OCI-LY7 (cell line): ENCODE results near the gene ZBTB32. TPM values are rescaled to one million over a fixed set of nuclear protein-coding genes. Genes with fewer than 3 reads are reported as not detected.
A peak's percentile ranks its signal among the peaks of the same experiment; 100 is the strongest.
"Not testable (repeated sequence)": the region's sequence is repeated elsewhere in the genome, so short reads cannot be mapped to it uniquely, and the experiment has no call there.

Experiments used
- Bru-seq: library from RNA; stranded (reverse); fragments of 400-500 nt; gene quantifications from one replicate; lab custom pipeline; 2021; lab: Mats Ljungman, UMichigan
- BruChase-seq, 2 experiments: library from RNA; stranded (reverse); fragments of 400-500 nt; gene quantifications; one replicate each; lab custom pipeline; 2021; lab: Mats Ljungman, UMichigan
- BruUV-seq: library from RNA; stranded (reverse); fragments of 400-500 nt; replicated peaks from 2 replicates; lab custom pipeline; 2021; lab: Mats Ljungman, UMichigan
- CTCF ChIA-PET: fragments of 300-600 bp; sonication (Branson Sonifier 250); formaldehyde crosslinking; loops from one replicate; lab custom pipeline; 2022; ENCODE audit warnings: antibody characterized with exemption; ENCODE audit not compliant: unreplicated experiment; lab: Charles Lee
- POLR2A ChIA-PET: fragments of 300-600 bp; sonication (Branson Sonifier 250); formaldehyde crosslinking; loops from one replicate; lab custom pipeline; 2022; ENCODE audit warnings: antibody characterized with exemption; lab: Charles Lee
- DNase-seq: peaks from one replicate; pipeline ENCODE4 v3.0.0-alpha.2; 2015; ENCODE audit warnings: low spot score
- H2AFZ ChIP-seq: fragments of 200-600 bp; sonication (generic), shearing (Covaris generic); 2 replicates; pipeline ENCODE4 v1.6.1; 2014; ENCODE audit warnings: mild to moderate bottlenecking, antibody characterized with exemption, low read length, moderate library complexity
- H3K27ac ChIP-seq: fragments of 200-600 bp; sonication (generic); 2 replicates; pipeline ENCODE4 v1.5.1; 2014; ENCODE audit warnings: mixed run types, low read depth, mild to moderate bottlenecking, moderate library complexity, low read length, inconsistent platforms; ENCODE audit not compliant: poor library complexity, severe bottlenecking
- H3K36me3 ChIP-seq: fragments of 200-600 bp; sonication (generic); 2 replicates; pipeline ENCODE4 v1.6.1; 2014; ENCODE audit warnings: mild to moderate bottlenecking, antibody characterized with exemption, low read length, moderate library complexity, mixed read lengths; ENCODE audit not compliant: insufficient read depth
- H3K4me1 ChIP-seq: fragments of 200-600 bp; sonication (generic); 2 replicates; pipeline ENCODE4 v1.5.1; 2014; ENCODE audit warnings: mild to moderate bottlenecking, low read length; ENCODE audit not compliant: insufficient read depth, poor library complexity, severe bottlenecking
- H3K4me2 ChIP-seq: fragments of 200-600 bp; sonication (generic); 2 replicates; pipeline ENCODE4 v1.6.1; 2014; ENCODE audit warnings: mild to moderate bottlenecking, low read length
- H3K4me3 ChIP-seq: fragments of 200-600 bp; sonication (generic); 2 replicates; pipeline ENCODE4 v1.5.1; 2014; ENCODE audit warnings: mild to moderate bottlenecking, low read depth, low read length; ENCODE audit not compliant: poor library complexity, severe bottlenecking
- H3K79me2 ChIP-seq: fragments of 200-600 bp; sonication (generic); 2 replicates; pipeline ENCODE4 v1.6.1; 2016; ENCODE audit warnings: low read depth, mild to moderate bottlenecking, low read length, moderate library complexity, mixed read lengths; ENCODE audit not compliant: insufficient read depth
- H3K9me2 ChIP-seq: fragments of 200-600 bp; sonication (generic); 2 replicates; pipeline ENCODE4 v1.6.1; 2016; ENCODE audit warnings: mild to moderate bottlenecking, low read length, mixed read lengths; ENCODE audit not compliant: insufficient read depth
- H3K9me3 ChIP-seq: fragments of 200-600 bp; sonication (generic); 2 replicates; pipeline ENCODE4 v1.6.1; 2014; ENCODE audit warnings: mild to moderate bottlenecking, mixed run types, low read length, mixed read lengths
- H4K20me1 ChIP-seq: fragments of 200-600 bp; sonication (generic); 2 replicates; pipeline ENCODE4 v1.6.1; 2014; ENCODE audit warnings: mild to moderate bottlenecking, antibody characterized with exemption, low read length, moderate library complexity, mixed read lengths; ENCODE audit not compliant: insufficient read depth
- EZH2phosphoT487 ChIP-seq: fragments of 200-600 bp; sonication (generic); IDR thresholded peaks from 2 replicates; pipeline ENCODE4 v1.6.1; 2018; ENCODE audit warnings: low read depth, borderline replicate concordance, mild to moderate bottlenecking, mixed run types, antibody characterized with exemption, low read length, moderate library complexity, mixed read lengths
- intact Hi-C: fragments of 100-400 bp; cut with micrococcal nuclease; formaldehyde crosslinking; loops from one replicate; pipeline ENCODE4 v1.10.0; 2022; ENCODE audit not compliant: unreplicated experiment
- long read RNA-seq: library from polyadenylated mRNA; stranded (forward); transcript quantifications from one replicate; pipeline ENCODE4 v2.0.0, GENCODE V29; 2022
- total RNA-seq, 2 experiments: library from RNA; depleted of rRNA in 1 of 2; stranded (reverse); fragments of >200 nt in 1 of 2; shearing (Covaris generic) in 1 of 2; gene quantifications; 2 replicates each; pipeline ENCODE4 v1.2.3, GENCODE V29; 2014 to 2022
- TF ChIP-seq, protein P1 (sequence below): fragments of 200-600 bp; sonication (generic); conservative IDR thresholded peaks from 2 replicates; pipeline ENCODE4 v1.5.1; 2014; ENCODE audit warnings: mild to moderate bottlenecking, antibody characterized with exemption, low read length, moderate library complexity, mixed read lengths

ZBTB32 gene
- total RNA-seq (2014; rRNA removed; shearing (Covaris generic)) (not detected in 2 replicates), total RNA-seq (2022) (not detected in 2 replicates), Bru-seq, nascent RNA (not detected), BruChase-seq, experiment 1, labeled RNA remaining after a 6-hour chase (not detected), BruChase-seq, experiment 2, labeled RNA remaining after a 2-hour chase (not detected)
- long read RNA-seq, partial matches to known transcripts: 7 of 10 reads
- long read RNA-seq, other reads (novel, unspliced or antisense): 3 of 10 reads

DNA sequence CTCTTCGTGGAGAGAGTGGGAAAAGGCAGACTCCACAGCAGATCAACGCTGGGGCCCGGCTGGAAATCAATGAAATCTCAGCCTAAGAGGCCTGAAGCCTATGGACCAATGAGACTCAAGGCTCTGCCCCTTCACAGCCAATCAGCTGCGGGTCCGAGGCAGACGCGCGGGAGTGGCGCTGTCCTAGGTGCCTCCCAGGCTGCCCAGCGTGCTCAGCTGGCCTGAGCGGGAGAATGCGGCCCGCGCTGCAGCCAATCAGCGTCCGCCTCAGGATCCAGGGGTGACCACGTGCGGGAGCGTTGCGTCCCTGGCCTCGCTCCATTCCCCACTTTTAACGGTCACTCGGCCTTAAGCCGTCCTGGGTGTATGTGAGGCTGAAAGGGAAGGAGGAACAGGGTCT is at the start of gene ZBTB32:
ZBTB32 (plus strand) TSS at position 341 of the 400 bp plus-strand sequence. CDS start 10,069 bp downstream, outside the sequence.
- no TSS peak for BruUV-seq
- no peak for TF ChIP-seq EZH2phosphoT487
- TF ChIP-seq, protein P1, sequence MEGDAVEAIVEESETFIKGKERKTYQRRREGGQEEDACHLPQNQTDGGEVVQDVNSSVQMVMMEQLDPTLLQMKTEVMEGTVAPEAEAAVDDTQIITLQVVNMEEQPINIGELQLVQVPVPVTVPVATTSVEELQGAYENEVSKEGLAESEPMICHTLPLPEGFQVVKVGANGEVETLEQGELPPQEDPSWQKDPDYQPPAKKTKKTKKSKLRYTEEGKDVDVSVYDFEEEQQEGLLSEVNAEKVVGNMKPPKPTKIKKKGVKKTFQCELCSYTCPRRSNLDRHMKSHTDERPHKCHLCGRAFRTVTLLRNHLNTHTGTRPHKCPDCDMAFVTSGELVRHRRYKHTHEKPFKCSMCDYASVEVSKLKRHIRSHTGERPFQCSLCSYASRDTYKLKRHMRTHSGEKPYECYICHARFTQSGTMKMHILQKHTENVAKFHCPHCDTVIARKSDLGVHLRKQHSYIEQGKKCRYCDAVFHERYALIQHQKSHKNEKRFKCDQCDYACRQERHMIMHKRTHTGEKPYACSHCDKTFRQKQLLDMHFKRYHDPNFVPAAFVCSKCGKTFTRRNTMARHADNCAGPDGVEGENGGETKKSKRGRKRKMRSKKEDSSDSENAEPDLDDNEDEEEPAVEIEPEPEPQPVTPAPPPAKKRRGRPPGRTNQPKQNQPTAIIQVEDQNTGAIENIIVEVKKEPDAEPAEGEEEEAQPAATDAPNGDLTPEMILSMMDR: no peak
- Histone ChIP-seq H3K4me1 (peaks cover 15% of the 10 kb centered on the region), H3K79me2 (no peaks in the 10 kb centered on the region), H3K4me3 (no peak within 1 kb of the TSS), H3K27ac (no peak within 1 kb of the TSS), H3K36me3 (no peaks in the 10 kb centered on the region), H3K4me2 (no peak within 1 kb of the TSS), H4K20me1 (no peaks in the 10 kb centered on the region), H3K9me2 (no peaks in the 10 kb centered on the region), H3K9me3 (no peaks in the 10 kb centered on the region), H2AFZ (0 out of 2 replicates have a peak within 1 kb of the TSS, but pooled peaks have one; percentile 85)
- intact Hi-C loops: no loop called here
- POLR2A ChIA-PET: no interaction called here
- CTCF ChIA-PET: no interaction called here
- no peak for DNase-seq

DNA sequence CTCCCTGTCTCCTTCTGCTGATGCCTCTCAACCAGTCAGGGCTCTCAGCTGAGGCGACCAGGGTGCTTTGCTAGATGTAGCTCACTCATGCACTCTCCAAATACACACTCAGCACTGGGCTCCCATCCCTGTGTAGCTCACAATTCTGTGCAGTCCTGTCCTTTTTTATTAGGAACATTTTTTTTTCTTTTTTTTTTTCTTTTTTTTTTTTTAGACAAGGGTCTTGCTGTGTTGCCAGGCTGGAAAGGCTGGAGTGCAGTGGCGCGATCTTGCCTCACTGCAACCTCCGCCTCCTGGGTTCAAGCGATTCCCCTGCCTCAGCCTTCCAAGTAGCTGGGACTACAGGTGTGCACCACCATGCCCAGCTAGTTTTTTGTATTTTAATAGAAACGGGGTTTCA is 49.5 kb upstream of the ZBTB32 start:
- peaks cover 16% of the 10 kb centered on the region for H3K79me2 ChIP-seq
- H3K27ac ChIP-seq, intact Hi-C loops, H3K9me2 ChIP-seq, CTCF ChIA-PET, BruUV-seq, H2AFZ ChIP-seq, H3K4me2 ChIP-seq, DNase-seq, H3K9me3 ChIP-seq, H4K20me1 ChIP-seq, H3K4me1 ChIP-seq, H3K4me3 ChIP-seq: not testable (repeated sequence)
- H3K36me3 ChIP-seq: peaks cover 82% of the 10 kb centered on the region
- POLR2A ChIA-PET: interaction anchor here (1.0 kb wide), 1 partner anchor 11 kb away, joined by 3 read pairs; no protein-coding TSS in a partner anchor

- Histone ChIP-seq H4K20me1 (no peaks in the 10 kb centered on the region), H3K4me2 (no peak overlapping the region), H3K4me3 (no peak overlapping the region), H3K79me2 (peaks cover 8% of the 10 kb centered on the region), H2AFZ (no peak overlapping the region), H3K27ac (no peak overlapping the region), H3K9me3 (no peaks in the 10 kb centered on the region), H3K36me3 (peaks cover 81% of the 10 kb centered on the region), H3K9me2 (no peaks in the 10 kb centered on the region), H3K4me1 (peaks cover 2% of the 10 kb centered on the region)
- no peak for DNase-seq
- CTCF ChIA-PET: interaction anchor here (0.7 kb wide), 1 partner anchor 164 kb away, joined by 3 read pairs; no protein-coding TSS in a partner anchor
- intact Hi-C loops: no loop called here
- BruUV-seq: no TSS peak
- TF ChIP-seq EZH2phosphoT487: no peak
- TF ChIP-seq, protein P1: no peak
- POLR2A ChIA-PET: interaction anchor here (0.7 to 2.9 kb wide), 2 partner anchors 7 to 1068 kb away, joined by 4 to 7 read pairs; partner anchors contain the start of gene COX6B1
Observed at GRCh38 chr19:35655600-35655999, 48.8 kb upstream of the ZBTB32 start.
